Astrocyte of the cerebellum (primary cell): ENCODE data around the gene STOML1.

Experiments used
- DNase-seq: peaks from one replicate; pipeline ENCODE4 v3.0.0-alpha.2; 2011; ENCODE audit warnings: low read depth
- H3K4me3 ChIP-seq: 2 replicates; pipeline ENCODE4 v1.5.1; 2011; ENCODE audit warnings: mild to moderate bottlenecking, low read depth, low read length, moderate library complexity
- CTCF ChIP-seq: IDR thresholded peaks from 2 replicates; pipeline ENCODE4 v1.5.1; 2012; ENCODE audit warnings: low read length, low read depth, moderate library complexity, mild to moderate bottlenecking; ENCODE audit errors: missing control alignments
- in situ Hi-C: cut with HindIII; loops from 2 replicates; pipeline ENCODE4 v1.10.0; 2017; ENCODE audit warnings: low sequenced_read_pairs

STOML1 gene

GRCh38 chr15:74019734-74020133, 27.6 kb upstream of the STOML1 start:
- DNase-seq: no peak
- H3K4me3 ChIP-seq: no peak overlapping the region
- in situ Hi-C loops: no loop called here
- no peak for TF ChIP-seq CTCF

GRCh38 chr15:74013374-74013894, 21.3 kb upstream of the STOML1 start:
- in situ Hi-C loops: no loop called here
- no peak for DNase-seq
- TF ChIP-seq CTCF: no peak
- H3K4me3 ChIP-seq: no peak overlapping the region

GRCh38 chr15:74011610-74012009, 19.5 kb upstream of the STOML1 start:
- DNase-seq: no peak
- no peak for TF ChIP-seq CTCF
- in situ Hi-C loops: no loop called here
- H3K4me3 ChIP-seq: no peak overlapping the region

GRCh38 chr15:74010929-74011540, 18.9 kb upstream of the STOML1 start:
- DNase-seq: no peak
- TF ChIP-seq CTCF: no peak

GRCh38 chr15:74008901-74009300, 16.8 kb upstream of the STOML1 start:
- no peak overlapping the region for H3K4me3 ChIP-seq
- DNase-seq: no peak
- in situ Hi-C loops: no loop called here
- no peak for TF ChIP-seq CTCF

More at GRCh38 chr15:74010929-74011540, 18.9 kb upstream of the STOML1 start:
- in situ Hi-C loops: no loop called here
- no peak overlapping the region for H3K4me3 ChIP-seq

GRCh38 chr15:74007820-74008371, 15.8 kb upstream of the STOML1 start:
- in situ Hi-C loops: no loop called here
- no peak for DNase-seq

More at GRCh38 chr15:74007820-74008371, 15.8 kb upstream of the STOML1 start:
- no peak overlapping the region for H3K4me3 ChIP-seq
- no peak for TF ChIP-seq CTCF
